Measurements from ENCODE around the gene MELK.

The MELK gene

GRCh38 chr9:36671561-36671960 is 98.9 kb downstream of the MELK start:
- Histone ChIP-seq H3K27ac (no peak overlapping the region), H3K9ac (ENCODE audit: insufficient read length) (no peak overlapping the region), H3K36me3 (ENCODE audit: insufficient read depth, low read length) (peaks cover 66% of the 10 kb centered on the region), H3K4me3 (no peak overlapping the region), H3K9me3 (ENCODE audit: low read depth, low read length) (no peaks in the 10 kb centered on the region)
- no peak for DNase-seq (ENCODE audit: low read depth, low spot score)
- TF ChIP-seq FOXP2 (optimal IDR thresholded peaks at IDR 0.05; ENCODE audit: control extremely low read depth, extremely low read length, insufficient read depth) (no peak), POLR2AphosphoS5 (IDR thresholded peaks at IDR 0.05; ENCODE audit: borderline replicate concordance, low read depth, low read length) (no peak), EZH2 (IDR thresholded peaks at IDR 0.05) (no peak)

- Histone ChIP-seq H3K9me3 (ENCODE audit: low read depth, low read length) (no peaks in the 10 kb centered on the region), H3K4me3 (no peak overlapping the region), H3K27ac (no peak overlapping the region), H3K36me3 (ENCODE audit: insufficient read depth, low read length) (peaks cover 79% of the 10 kb centered on the region), H3K9ac (ENCODE audit: insufficient read length) (no peak overlapping the region)
- TF ChIP-seq EZH2 (IDR thresholded peaks at IDR 0.05) = no peak
- no peak for TF ChIP-seq FOXP2 (optimal IDR thresholded peaks at IDR 0.05; ENCODE audit: control extremely low read depth, extremely low read length, insufficient read depth)
- no peak for TF ChIP-seq POLR2AphosphoS5 (IDR thresholded peaks at IDR 0.05; ENCODE audit: borderline replicate concordance, low read depth, low read length)
- no peak for DNase-seq (ENCODE audit: low read depth, low spot score)
Measured at GRCh38 chr9:36676091-36676490, 103.4 kb downstream of the MELK start.

- H3K9me3 ChIP-seq (ENCODE audit: low read depth, low read length) = 0 out of 2 replicates have a peak, but pooled peaks cover 5% of the 10 kb centered on the region
- peak overlapping the region; percentile 33; the same call in 1 of the 2 replicates for H3K27ac ChIP-seq
- DNase-seq (ENCODE audit: low read depth, low spot score) = peak; percentile 1
- peaks cover 74% of the 10 kb centered on the region for H3K36me3 ChIP-seq (ENCODE audit: insufficient read depth, low read length)
- TF ChIP-seq FOXP2 (optimal IDR thresholded peaks at IDR 0.05; ENCODE audit: control extremely low read depth, extremely low read length, insufficient read depth) = no peak
- no peak for TF ChIP-seq POLR2AphosphoS5 (IDR thresholded peaks at IDR 0.05; ENCODE audit: borderline replicate concordance, low read depth, low read length)
- TF ChIP-seq EZH2 (IDR thresholded peaks at IDR 0.05) = no peak
- H3K9ac ChIP-seq (ENCODE audit: insufficient read length) = no peak overlapping the region
- H3K4me3 ChIP-seq = no peak overlapping the region
Measured at GRCh38 chr9:36676778-36677485, 104.2 kb downstream of the MELK start.

GRCh38 chr9:36677611-36678010 is 104.9 kb downstream of the MELK start:
- peak; percentile 40 for DNase-seq (ENCODE audit: low read depth, low spot score)
- Histone ChIP-seq H3K27ac (peak overlapping the region; percentile 33; the same call in 1 of the 2 replicates), H3K36me3 (ENCODE audit: insufficient read depth, low read length) (peaks cover 70% of the 10 kb centered on the region), H3K4me3 (no peak overlapping the region), H3K9me3 (ENCODE audit: low read depth, low read length) (0 out of 2 replicates have a peak, but pooled peaks cover 7% of the 10 kb centered on the region), H3K9ac (ENCODE audit: insufficient read length) (no peak overlapping the region)
- peak; percentile 17; the same call in 1 of the 2 replicates for TF ChIP-seq POLR2AphosphoS5 (IDR thresholded peaks at IDR 0.05; ENCODE audit: borderline replicate concordance, low read depth, low read length)
- TF ChIP-seq FOXP2 (optimal IDR thresholded peaks at IDR 0.05; ENCODE audit: control extremely low read depth, extremely low read length, insufficient read depth) = no peak

- H3K9me3 ChIP-seq (ENCODE audit: low read depth, low read length) = 0 out of 2 replicates have a peak, but pooled peaks cover 7% of the 10 kb centered on the region
- DNase-seq (ENCODE audit: low read depth, low spot score) = no peak
- no peak for TF ChIP-seq EZH2 (IDR thresholded peaks at IDR 0.05)
- no peak for TF ChIP-seq POLR2AphosphoS5 (IDR thresholded peaks at IDR 0.05; ENCODE audit: borderline replicate concordance, low read depth, low read length)
- TF ChIP-seq FOXP2 (optimal IDR thresholded peaks at IDR 0.05; ENCODE audit: control extremely low read depth, extremely low read length, insufficient read depth) = no peak
- no peak overlapping the region for H3K27ac ChIP-seq
- no peak overlapping the region for H3K9ac ChIP-seq (ENCODE audit: insufficient read length)
- no peak overlapping the region for H3K4me3 ChIP-seq
- peaks cover 54% of the 10 kb centered on the region for H3K36me3 ChIP-seq (ENCODE audit: insufficient read depth, low read length)
Measured at GRCh38 chr9:36679710-36680109, 107.0 kb downstream of the MELK start.

GRCh38 chr9:36686471-36686870 is 113.8 kb downstream of the MELK start:
- H3K9ac ChIP-seq (ENCODE audit: insufficient read length) = no peak overlapping the region
- TF ChIP-seq POLR2AphosphoS5 (IDR thresholded peaks at IDR 0.05; ENCODE audit: borderline replicate concordance, low read depth, low read length) (no peak), FOXP2 (optimal IDR thresholded peaks at IDR 0.05; ENCODE audit: control extremely low read depth, extremely low read length, insufficient read depth) (no peak), EZH2 (IDR thresholded peaks at IDR 0.05) (no peak)
- H3K36me3 ChIP-seq (ENCODE audit: insufficient read depth, low read length) = peaks cover 5% of the 10 kb centered on the region; the same call in 1 of the 2 replicates
- no peak overlapping the region for H3K4me3 ChIP-seq
- no peak overlapping the region for H3K27ac ChIP-seq
- no peak for DNase-seq (ENCODE audit: low read depth, low spot score)
- H3K9me3 ChIP-seq (ENCODE audit: low read depth, low read length) = 0 out of 2 replicates have a peak, but pooled peaks cover 7% of the 10 kb centered on the region

GRCh38 chr9:36690412-36691168 is 117.9 kb downstream of the MELK start:
- no peak for DNase-seq (ENCODE audit: low read depth, low spot score)
- no peak overlapping the region for H3K27ac ChIP-seq
- no peak overlapping the region for H3K4me3 ChIP-seq
- TF ChIP-seq FOXP2 (optimal IDR thresholded peaks at IDR 0.05; ENCODE audit: control extremely low read depth, extremely low read length, insufficient read depth) (no peak), POLR2AphosphoS5 (IDR thresholded peaks at IDR 0.05; ENCODE audit: borderline replicate concordance, low read depth, low read length) (no peak), EZH2 (IDR thresholded peaks at IDR 0.05) (no peak)
- no peaks in the 10 kb centered on the region for H3K36me3 ChIP-seq (ENCODE audit: insufficient read depth, low read length)
- H3K9me3 ChIP-seq (ENCODE audit: low read depth, low read length) = no peaks in the 10 kb centered on the region
- no peak overlapping the region for H3K9ac ChIP-seq (ENCODE audit: insufficient read length)

- no peak for TF ChIP-seq FOXP2 (optimal IDR thresholded peaks at IDR 0.05; ENCODE audit: control extremely low read depth, extremely low read length, insufficient read depth)
- no peak for TF ChIP-seq EZH2 (IDR thresholded peaks at IDR 0.05)
- no peak for TF ChIP-seq POLR2AphosphoS5 (IDR thresholded peaks at IDR 0.05; ENCODE audit: borderline replicate concordance, low read depth, low read length)
- Histone ChIP-seq H3K9me3 (ENCODE audit: low read depth, low read length) (no peaks in the 10 kb centered on the region), H3K36me3 (ENCODE audit: insufficient read depth, low read length) (no peaks in the 10 kb centered on the region), H3K27ac (no peak overlapping the region), H3K4me3 (no peak overlapping the region), H3K9ac (ENCODE audit: insufficient read length) (no peak overlapping the region)
- DNase-seq (ENCODE audit: low read depth, low spot score) = no peak
Measured at GRCh38 chr9:36691671-36692070, 119.0 kb downstream of the MELK start.
